ENCODE measurements around the gene AJAP1. TPM values are rescaled to one million over a fixed set of nuclear protein-coding genes. Genes with fewer than 3 reads are reported as not detected.
A peak's percentile ranks its signal among the peaks of the same experiment; 100 is the strongest.

Gene AJAP1
- total RNA-seq, 1 donor, result under 0.01 TPM

DNA sequence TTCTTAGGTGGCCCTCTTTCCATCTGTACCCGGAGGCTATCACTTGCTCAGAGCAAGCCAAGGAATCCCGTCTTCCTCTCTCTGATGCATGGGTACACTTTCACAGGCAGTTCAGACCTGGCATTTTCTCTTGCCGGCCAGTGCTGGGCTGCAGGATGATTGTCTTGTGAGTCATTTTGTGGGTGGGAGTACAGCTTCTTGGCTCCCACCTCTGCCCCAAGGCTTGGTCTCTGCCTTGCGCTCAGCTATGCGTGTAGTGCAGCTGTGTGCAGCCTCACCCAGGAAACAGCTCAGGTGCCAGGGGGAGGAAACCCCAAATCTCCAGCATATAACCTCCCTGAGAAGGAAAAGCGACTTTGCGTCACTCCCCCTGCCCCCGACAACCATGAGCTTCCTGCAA, 3.9 kb upstream of the AJAP1 start:
- no peak for DNase-seq (ENCODE audit: low read depth)
- H3K4me3 ChIP-seq (ENCODE audit: low read depth, low read length), result no peak overlapping the region
- no peak for TF ChIP-seq CTCF (IDR thresholded peaks at IDR 0.05; ENCODE audit: insufficient read depth, low read length)

- H3K4me3 ChIP-seq (ENCODE audit: low read depth, low read length), result no peak overlapping the region
- no peak for DNase-seq (ENCODE audit: low read depth)
- no peak for TF ChIP-seq CTCF (IDR thresholded peaks at IDR 0.05; ENCODE audit: insufficient read depth, low read length)
Observed at GRCh38 chr1:4650981-4651380, 3.4 kb upstream of the AJAP1 start.

DNA sequence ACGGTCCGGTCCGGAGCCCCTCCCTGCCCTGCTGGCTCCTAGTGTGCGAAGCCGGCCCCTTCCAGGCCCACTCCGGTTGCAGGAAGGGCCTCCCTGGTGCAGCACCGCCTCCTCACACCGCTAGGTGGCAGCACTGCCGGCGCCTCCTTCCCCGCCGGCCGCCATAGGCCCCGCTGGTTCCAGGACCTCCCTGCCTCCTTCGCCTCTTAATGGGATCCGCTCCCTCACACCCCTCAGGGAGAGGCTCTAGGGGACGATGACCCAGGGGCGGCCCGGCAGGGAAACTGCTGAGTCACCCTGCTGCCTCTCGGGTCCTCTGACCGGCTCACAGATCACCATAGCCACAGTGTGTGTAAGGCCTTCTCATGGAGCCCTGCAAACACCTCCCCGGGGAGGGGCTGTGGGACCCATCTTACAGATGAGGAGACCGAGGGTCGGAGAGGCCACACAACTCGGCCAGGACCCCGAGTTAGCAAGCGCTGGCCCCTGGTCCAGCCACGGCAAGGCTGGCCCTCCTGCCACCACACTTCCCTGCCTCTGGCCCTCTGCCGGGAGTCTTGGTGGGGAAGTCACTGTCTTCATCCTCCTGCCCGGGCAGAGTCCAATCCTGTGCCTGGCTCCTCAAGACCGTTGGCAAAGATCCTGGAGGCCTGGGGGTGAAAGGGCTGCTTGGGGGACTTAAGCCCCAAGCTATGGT, 1.6 kb upstream of the AJAP1 start:
- peak; percentile 82 for TF ChIP-seq CTCF (IDR thresholded peaks at IDR 0.05; ENCODE audit: insufficient read depth, low read length)
- no peak overlapping the region for H3K4me3 ChIP-seq (ENCODE audit: low read depth, low read length)
- peak; percentile 16 for DNase-seq (ENCODE audit: low read depth)

GRCh38 chr1:4653328-4653660, 1.1 kb upstream of the AJAP1 start:
- no peak for DNase-seq (ENCODE audit: low read depth)

GRCh38 chr1:4654764-4655673, 610 bp downstream of the AJAP1 start:
- DNase-seq (ENCODE audit: low read depth), result no peak
- H3K4me3 ChIP-seq (ENCODE audit: low read depth, low read length), result no peak overlapping the region
- TF ChIP-seq CTCF (IDR thresholded peaks at IDR 0.05; ENCODE audit: insufficient read depth, low read length), result no peak

More at GRCh38 chr1:4653328-4653660, 1.1 kb upstream of the AJAP1 start:
- H3K4me3 ChIP-seq (ENCODE audit: low read depth, low read length), result no peak overlapping the region
- TF ChIP-seq CTCF (IDR thresholded peaks at IDR 0.05; ENCODE audit: insufficient read depth, low read length), result no peak

DNA sequence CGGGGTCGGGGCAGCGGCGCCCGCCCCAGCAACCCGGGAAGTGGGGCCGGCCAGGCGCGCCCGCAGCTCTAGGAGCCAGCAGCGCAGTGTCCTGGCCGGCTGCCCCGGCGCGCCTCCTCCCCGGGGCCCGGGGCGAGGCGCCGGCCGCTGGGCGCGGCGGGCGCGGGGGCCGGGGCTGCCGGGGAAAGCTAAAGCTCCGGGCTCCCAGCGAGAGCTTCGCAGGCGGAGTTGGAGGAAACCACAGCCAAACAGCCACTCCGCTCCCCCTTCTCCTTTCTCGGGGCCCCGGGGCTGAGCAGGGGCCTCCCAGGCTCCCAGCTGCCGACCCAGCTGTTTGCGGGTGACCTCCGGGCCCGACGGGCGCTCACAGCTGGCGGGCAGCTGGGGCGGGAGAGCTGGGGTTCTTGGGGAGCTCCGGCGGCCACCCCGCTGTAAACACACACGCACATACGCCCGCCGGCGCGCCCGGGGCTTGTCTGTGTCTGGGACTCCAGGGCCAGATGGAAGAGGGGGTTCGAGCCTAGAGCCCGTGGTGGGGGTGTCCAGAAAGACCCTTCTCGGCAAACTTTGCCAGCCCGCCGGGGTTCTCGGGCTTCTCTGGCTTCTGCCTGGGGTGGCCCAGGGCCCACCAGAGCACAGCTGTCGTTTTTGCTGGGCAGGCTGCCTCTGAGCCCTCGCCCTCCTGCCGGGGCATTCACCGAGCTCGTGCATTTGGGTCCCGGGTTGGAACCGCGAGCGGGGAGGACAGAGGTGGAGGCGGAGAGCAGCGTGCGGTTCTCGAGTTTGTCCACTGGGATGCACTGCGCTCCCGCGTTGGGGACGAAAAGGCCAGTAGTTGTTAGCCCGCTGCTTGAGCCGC, 1.5 kb downstream of the AJAP1 start:
- peak; percentile 4 for TF ChIP-seq CTCF (IDR thresholded peaks at IDR 0.05; ENCODE audit: insufficient read depth, low read length)
- no peak overlapping the region for H3K4me3 ChIP-seq (ENCODE audit: low read depth, low read length)
- DNase-seq (ENCODE audit: low read depth), result peak; percentile 1

All from fibroblast of the aortic adventitia (primary cell).